Kasumi-1 (cell line): ENCODE results near the gene SYT17.

ENCODE experiments used
- DNase-seq, 2 experiments: peaks; one replicate each; lab custom pipeline; 2025; lab: John Stamatoyannopoulos, UW

The SYT17 gene

GRCh38 chr16:19138601-19139000 lies 29.4 kb upstream of the SYT17 start:
- DNase-seq: no peak

DNA sequence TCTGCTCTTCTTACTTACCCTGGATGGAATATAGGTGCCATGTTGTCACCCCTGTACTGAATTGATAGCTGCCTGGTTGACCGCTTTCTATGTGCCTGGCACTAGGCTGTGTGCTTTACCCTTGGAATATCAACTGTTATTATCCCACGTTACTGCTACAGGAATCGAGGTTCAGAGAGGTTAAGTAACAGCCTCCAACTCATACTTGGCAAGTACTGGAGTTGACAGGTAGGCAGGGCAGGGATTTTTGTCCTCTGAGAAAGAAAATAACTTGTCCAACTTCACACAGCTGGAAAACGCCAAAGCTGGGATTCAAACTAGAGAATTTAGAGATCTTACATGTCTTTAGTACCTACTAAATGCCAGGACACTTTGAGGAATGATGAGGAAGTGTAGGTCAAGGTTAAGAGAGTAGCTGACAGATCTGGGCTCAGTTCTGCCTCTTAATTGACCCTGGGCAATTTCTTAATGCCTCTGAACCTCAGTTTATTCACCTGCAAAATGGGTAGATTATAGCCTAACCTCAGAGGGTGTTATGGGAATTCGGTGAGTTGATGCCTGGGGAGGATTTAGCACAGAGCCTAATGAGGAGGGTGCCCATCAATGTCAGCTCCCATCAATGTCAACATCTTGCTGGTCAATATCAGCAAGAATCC lies 28.5 kb upstream of the SYT17 start:
- no peak for DNase-seq

GRCh38 chr16:19140396-19140795 lies 27.6 kb upstream of the SYT17 start:
- DNase-seq: no peak

DNA sequence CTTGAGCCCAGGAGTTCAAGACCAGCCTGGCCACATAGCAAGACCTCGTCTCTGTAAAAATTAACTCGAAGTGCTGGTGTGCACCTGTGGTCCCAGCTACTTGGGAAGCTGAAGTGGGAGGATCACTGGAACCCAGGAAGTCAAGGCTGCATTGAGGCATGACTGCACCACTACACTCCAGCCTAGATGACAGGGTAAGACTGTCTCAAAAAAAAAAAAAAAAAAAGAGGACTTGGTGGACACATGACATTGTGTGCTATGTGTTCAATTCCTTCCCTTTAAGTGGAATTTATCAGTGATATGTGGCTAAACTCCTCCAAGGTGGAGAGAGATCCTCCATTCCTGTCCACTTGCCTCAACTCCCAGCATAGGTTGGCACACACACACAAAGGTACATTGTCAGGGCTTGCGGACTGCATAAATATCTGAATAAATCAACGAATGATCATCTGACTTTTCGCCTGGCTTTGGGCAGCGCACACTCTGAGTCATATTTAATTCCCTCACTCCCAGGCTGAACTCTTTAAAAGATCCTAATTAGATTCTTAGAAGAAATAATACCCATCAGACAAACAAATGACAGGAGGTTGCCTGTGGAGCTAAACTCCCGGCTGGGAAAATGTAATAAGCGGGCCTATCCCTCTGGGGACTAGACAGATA lies 25.0 kb upstream of the SYT17 start:
- no peak for DNase-seq

DNA sequence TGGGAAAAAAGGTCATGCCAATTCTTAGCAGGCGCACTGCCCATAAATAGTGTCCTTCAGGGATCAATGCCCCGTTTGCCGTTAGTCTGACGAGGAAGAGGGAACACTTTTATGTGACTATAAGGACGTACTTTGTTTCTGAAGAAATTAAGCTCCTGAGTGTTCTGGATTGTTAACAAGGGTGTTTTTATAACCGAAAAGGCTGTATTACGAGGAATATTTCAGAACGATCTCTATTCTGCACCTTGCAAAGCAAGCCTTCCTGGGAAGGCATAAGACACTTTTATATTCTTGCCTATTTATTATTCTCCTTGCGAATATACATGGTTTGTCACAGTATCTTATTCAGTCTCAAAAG lies 24.5 kb upstream of the SYT17 start:
- no peak for DNase-seq

GRCh38 chr16:19145010-19145409 lies 23.0 kb upstream of the SYT17 start:
- DNase-seq: no peak

DNA sequence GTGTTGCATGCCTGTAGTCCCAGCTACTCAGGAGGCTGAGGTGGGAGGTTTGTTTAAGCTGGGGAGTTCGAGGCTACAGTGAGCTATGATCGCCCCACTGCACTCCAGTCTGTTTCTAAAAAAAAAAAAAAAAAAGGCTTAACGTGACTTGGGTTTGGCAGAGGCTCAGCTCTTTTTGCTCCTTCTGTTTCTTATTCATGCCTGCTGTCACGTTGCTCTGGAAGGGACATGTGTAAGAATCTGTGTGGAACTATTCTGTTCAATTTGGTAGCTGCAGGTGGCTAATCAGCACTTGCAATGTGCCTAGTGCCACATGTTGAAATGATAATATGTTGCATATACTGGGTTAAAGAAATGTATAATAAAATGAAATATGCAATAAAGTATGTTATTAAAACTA lies 20.9 kb upstream of the SYT17 start:
- DNase-seq: no peak

GRCh38 chr16:19147627-19148026 lies 20.4 kb upstream of the SYT17 start:
- no peak for DNase-seq

DNA sequence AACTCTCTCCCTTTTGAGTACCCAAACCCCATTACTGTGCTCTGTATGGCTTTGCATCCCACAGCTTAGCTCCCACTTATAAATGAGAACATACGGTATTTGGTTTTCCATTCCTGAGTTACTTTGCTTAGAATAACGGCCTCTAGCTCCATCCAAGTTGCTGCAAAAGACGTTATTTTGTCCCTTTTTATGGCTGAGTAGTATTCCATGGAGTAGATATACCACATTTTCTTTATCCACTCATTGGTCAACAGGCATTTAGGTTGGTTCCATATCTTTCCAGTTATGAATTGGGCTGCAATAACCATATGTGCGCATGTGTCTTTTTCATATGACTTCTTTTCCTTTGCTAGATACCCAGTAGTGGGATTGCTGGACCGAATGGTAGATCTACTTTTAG lies 19.9 kb upstream of the SYT17 start:
- no peak for DNase-seq

- DNase-seq: no peak
Observed at GRCh38 chr16:19151310-19151709, 16.7 kb upstream of the SYT17 start.

- no peak for DNase-seq
Observed at GRCh38 chr16:19152042-19152441, 16.0 kb upstream of the SYT17 start.

DNA sequence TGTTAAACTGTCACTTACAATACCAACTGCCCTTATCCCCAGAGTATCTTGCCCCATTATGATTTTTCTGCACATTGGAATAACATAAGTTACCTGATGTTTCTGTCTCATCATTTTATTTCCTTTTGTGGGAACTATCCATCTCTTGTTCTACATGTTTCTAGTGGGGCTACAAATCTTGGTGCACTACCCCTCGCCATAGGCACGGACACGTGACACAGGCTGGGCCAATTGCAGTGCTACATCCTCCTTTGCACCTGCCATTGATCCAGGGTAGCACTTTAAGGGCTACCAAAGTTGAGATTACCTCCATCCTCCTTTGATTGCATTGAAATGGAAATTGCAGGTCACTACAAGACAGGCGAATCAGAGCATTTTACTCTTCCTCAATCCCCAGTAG lies 14.2 kb upstream of the SYT17 start:
- no peak for DNase-seq

DNA sequence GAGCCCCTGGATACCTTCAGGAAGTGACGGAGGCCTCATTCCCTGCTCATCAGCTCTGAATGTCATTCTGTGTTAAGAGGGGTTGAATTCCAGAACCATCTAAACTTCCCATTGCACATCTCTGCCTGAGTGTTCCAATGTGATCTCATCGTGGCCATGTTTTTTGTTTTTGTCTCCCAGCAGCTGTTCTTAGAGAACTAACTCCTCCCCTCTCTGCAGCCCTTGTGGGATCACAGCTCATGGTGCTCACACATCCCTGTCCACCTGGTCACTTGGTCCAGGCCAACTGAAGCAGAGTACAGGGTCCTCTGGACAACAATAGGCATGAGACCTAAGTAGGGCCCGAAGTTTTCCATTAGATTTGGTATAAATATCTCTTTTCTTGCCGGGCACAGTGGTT lies 6.0 kb upstream of the SYT17 start:
- DNase-seq: no peak

- no peak for DNase-seq
Observed at GRCh38 chr16:19163215-19163614, 4.8 kb upstream of the SYT17 start.

GRCh38 chr16:19164285-19164684 lies 3.8 kb upstream of the SYT17 start:
- DNase-seq: no peak

- no peak for DNase-seq
Observed at GRCh38 chr16:19165101-19165500, 2.9 kb upstream of the SYT17 start.

- no peak for DNase-seq
Observed at GRCh38 chr16:19166500-19166899, 1.5 kb upstream of the SYT17 start.

GRCh38 chr16:19168371-19169081 lies 486 bp downstream of the SYT17 start:
- DNase-seq: no peak

- DNase-seq: no peak
Observed at GRCh38 chr16:19169082-19169639, 1.1 kb downstream of the SYT17 start.

DNA sequence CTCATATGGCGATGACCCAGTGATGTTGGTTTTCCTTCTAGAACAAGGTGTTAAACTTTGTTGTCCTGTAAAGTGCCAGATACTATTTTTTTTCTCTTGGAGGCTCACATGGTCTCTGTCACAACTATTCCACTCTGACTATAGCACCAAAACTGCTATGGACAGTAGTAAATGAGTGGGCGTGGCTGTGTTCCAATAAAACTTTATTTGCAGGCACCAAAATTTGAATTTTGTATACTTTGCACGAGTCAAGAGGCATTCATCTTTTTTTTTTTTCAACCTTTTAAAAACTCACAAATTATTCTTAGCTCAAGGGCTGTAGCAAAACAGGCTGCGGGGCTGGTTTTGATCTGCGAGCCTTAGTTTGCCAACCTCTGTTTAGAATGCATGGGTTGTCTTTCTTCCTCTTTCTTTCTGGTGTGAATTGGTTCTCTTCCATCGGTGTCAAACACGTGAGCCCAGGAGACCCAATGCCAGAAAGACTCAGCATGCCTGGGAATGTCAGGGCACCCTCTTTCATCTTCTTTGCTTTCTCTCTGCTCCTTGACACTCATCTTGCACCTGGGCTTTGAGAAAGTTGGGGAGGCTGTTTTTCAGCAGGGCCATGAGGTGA lies 2.1 kb downstream of the SYT17 start:
- DNase-seq: no peak

DNA sequence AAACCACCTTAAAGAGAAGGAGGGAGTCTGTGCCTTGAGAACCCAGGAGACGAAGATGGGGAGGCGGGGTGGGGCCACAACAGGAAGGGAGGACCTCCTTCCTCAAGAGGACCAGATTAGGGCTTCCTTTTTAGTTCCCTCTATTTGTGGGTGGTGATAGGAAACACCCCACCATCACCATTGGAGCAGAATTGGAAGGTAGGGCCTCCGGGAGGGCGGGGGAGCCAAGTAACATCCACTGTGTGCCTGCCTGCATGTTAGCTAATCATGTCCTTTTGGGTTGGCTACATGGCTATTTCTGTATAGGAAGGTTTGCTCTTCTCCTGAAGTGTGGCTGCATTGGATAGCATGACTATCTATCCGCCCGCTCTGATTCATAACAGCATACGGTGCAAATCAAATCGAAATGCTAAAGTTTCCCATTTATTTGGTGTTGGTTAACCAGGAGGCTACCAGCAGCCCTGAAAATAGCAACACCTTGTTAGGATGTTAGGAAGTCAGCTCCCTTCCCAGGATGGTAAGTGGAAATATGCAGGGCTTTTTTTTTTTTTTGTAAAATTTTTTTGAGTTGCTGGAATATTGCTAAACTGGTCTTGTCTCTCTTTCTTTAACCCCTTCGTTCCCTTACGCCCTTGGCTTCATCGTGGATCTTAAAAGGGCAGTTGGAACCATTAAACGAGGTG lies 4.2 kb downstream of the SYT17 start:
- no peak for DNase-seq

DNA sequence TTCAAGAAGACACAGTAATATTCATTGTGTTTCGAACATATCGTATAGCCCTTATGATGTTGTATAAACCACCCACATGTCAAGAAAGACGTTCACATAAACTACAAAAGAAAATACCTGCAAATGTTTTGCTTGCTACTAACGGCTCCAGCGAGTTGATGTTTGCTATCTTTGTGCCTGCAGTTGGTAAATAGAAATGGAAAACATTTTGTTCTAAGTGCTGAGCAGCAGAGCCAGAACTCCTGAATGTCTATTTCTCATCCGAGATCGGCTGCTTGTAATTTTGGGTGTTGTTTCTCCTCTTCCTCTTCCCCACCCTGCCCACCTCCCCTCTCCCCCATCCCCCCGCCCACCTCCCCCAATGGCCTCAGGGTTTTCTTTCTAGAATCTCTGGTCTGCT lies 5.0 kb downstream of the SYT17 start:
- DNase-seq: no peak
